ENCODE results near the gene PNMA1. TPM values are rescaled to one million over a fixed set of nuclear protein-coding genes. Genes with fewer than 3 reads are reported as not detected.

The PNMA1 gene
- total and polyA plus RNA-seq, 9 of the 15 experiments (the other 6 are each of a cell fraction or from before 2014, with no cell fraction given): 1.7 to 26.4 (median 8.7) TPM

- no peak overlapping the region for H2AFZ ChIP-seq (ENCODE audit: low read depth, low read length)
- peaks cover 69 to 91% of the 10 kb centered on the region in 2 experiments for H3K4me1 ChIP-seq (replicated peaks in 1 of 2; ENCODE audit: control insufficient read depth in 2 of 2, insufficient read depth in 2 of 2, low read length in 2 of 2)
- no peak for DNase-seq (ENCODE audit: extremely low read depth in 1 of 4, low spot score in 3 of 4)
- ATAC-seq: no peak
- peaks cover 8% of the 10 kb centered on the region for H4K20me1 ChIP-seq (replicated peaks; ENCODE audit: control insufficient read depth, insufficient read depth, low read length)
- ChIA-PET POLR2A (interaction anchor here (1.1 to 2.0 kb wide), 8 partner anchors 8 to 95 kb away, joined by 3 to 13 read pairs (median 4); partner anchors contain the start of gene PTGR2), CTCF (ENCODE audit: low intra/inter-chr PET ratio) (no interaction called here)
- TF ChIP-seq ELF2 (CRISPR knock-in tag; IDR thresholded peaks at IDR 0.05): no peak
- no peak for TF ChIP-seq POLR2H (tag; IDR thresholded peaks at IDR 0.05; ENCODE audit: low read depth)
- no peak for FAIRE-seq
- in situ Hi-C loops (cut with MboI): no loop called here
- H3K9ac ChIP-seq (ENCODE audit: insufficient read depth in 1 of 2, low read depth in 2 of 2, low read length in 2 of 2): peak overlapping the region; percentile 82 to 97; a peak in 3 of 4 replicates
- peaks cover 35% of the 10 kb centered on the region; the same call in 2 of the 3 replicates for H3K36me3 ChIP-seq (ENCODE audit: control insufficient read depth, insufficient read depth, low read length)
- intact Hi-C loops (cut with micrococcal nuclease): no loop called here
- H3K4me3 ChIP-seq: peak overlapping the region; percentile 76
- peaks cover under 1% of the 10 kb centered on the region for H3K9me1 ChIP-seq (ENCODE audit: control insufficient read depth, insufficient read depth, low read length)
- H3K27ac ChIP-seq (ENCODE audit: extremely low read depth, low read depth, low read length): peak overlapping the region; percentile 92
- H3K27me3 ChIP-seq (ENCODE audit: control insufficient read depth in 2 of 2, insufficient read depth in 2 of 2, low read length in 2 of 2): no peaks in the 10 kb centered on the region
- H3K4me2 ChIP-seq (ENCODE audit: insufficient read depth, low read length): peak overlapping the region; percentile 88
- 100% methylated on average over 1 of the region's 1 CpG for WGBS (ENCODE audit: insufficient coverage, low coverage, missing lambda C conversion rate)
- H3K79me2 ChIP-seq (ENCODE audit: control insufficient read depth, insufficient read depth, low read length): peaks cover 98% of the 10 kb centered on the region
- no TSS peak for BruUV-seq (replicated peaks)
- no peaks in the 10 kb centered on the region for H3K9me3 ChIP-seq (replicated peaks; ENCODE audit: control insufficient read depth, insufficient read depth, low read depth, low read length)
These were observed 43.2 kb upstream of the PNMA1 start for GRCh38 chr14:73757381-73757780.

- peak; percentile 79 for FAIRE-seq
- peak overlapping the region; percentile 88 for H3K4me2 ChIP-seq (ENCODE audit: insufficient read depth, low read length)
- 4% methylated on average over 4 of the region's 5 CpGs for WGBS (ENCODE audit: insufficient coverage, low coverage, missing lambda C conversion rate)
- BruUV-seq (replicated peaks): no TSS peak
- peak overlapping the region; percentile 79 to 88 for H3K9ac ChIP-seq (ENCODE audit: insufficient read depth in 1 of 2, low read depth in 2 of 2, low read length in 2 of 2)
- intact Hi-C loops (cut with micrococcal nuclease) (loop anchor here (2.0 kb wide), 1 partner anchor 15 kb away; no protein-coding TSS in a partner anchor), in situ Hi-C loops (cut with MboI) (no loop called here)
- H3K9me3 ChIP-seq (replicated peaks; ENCODE audit: control insufficient read depth, insufficient read depth, low read depth, low read length): no peaks in the 10 kb centered on the region
- peak overlapping the region; percentile 33; the same call in 1 of the 2 replicates for H3K4me3 ChIP-seq
- H3K9me1 ChIP-seq (ENCODE audit: control insufficient read depth, insufficient read depth, low read length): peaks cover 4% of the 10 kb centered on the region
- H3K36me3 ChIP-seq (ENCODE audit: control insufficient read depth, insufficient read depth, low read length): peaks cover 49% of the 10 kb centered on the region; the same call in 2 of the 3 replicates
- ChIA-PET CTCF (ENCODE audit: low intra/inter-chr PET ratio) (no interaction called here), POLR2A (interaction anchor here (0.7 to 6.2 kb wide), 6 partner anchors 11 to 30 kb away, joined by 3 to 80 read pairs (median 4); no protein-coding TSS in a partner anchor)
- H3K27me3 ChIP-seq (ENCODE audit: control insufficient read depth in 2 of 2, insufficient read depth in 2 of 2, low read length in 2 of 2): no peaks in the 10 kb centered on the region
- peak; percentile 16 for ATAC-seq
- peak; percentile 34 to 76 (median 56) for DNase-seq (ENCODE audit: extremely low read depth in 1 of 4, low spot score in 3 of 4)
- peaks cover 98% of the 10 kb centered on the region for H3K79me2 ChIP-seq (ENCODE audit: control insufficient read depth, insufficient read depth, low read length)
- no peak overlapping the region for H2AFZ ChIP-seq (ENCODE audit: low read depth, low read length)
- H3K4me1 ChIP-seq (replicated peaks in 1 of 2; ENCODE audit: control insufficient read depth in 2 of 2, insufficient read depth in 2 of 2, low read length in 2 of 2): peaks cover 64 to 83% of the 10 kb centered on the region in 2 experiments
- peak overlapping the region; percentile 84 for H3K27ac ChIP-seq (ENCODE audit: extremely low read depth, low read depth, low read length)
- peaks cover 8% of the 10 kb centered on the region for H4K20me1 ChIP-seq (replicated peaks; ENCODE audit: control insufficient read depth, insufficient read depth, low read length)
- TF ChIP-seq E2F6 (IDR thresholded peaks at IDR 0.05; ENCODE audit: borderline replicate concordance in 1 of 2, extremely low read depth in 1 of 2, insufficient read depth in 1 of 2, insufficient read length in 1 of 2, low read depth in 1 of 2, low read length in 1 of 2, poor library complexity in 1 of 2, severe bottlenecking in 1 of 2) (peak in 1 of 2 experiments; percentile 72), RAD51 (IDR thresholded peaks at IDR 0.05; ENCODE audit: borderline replicate concordance, low read depth) (peak; percentile 37; the same call in 1 of the 2 replicates), MNT (conservative IDR thresholded peaks at IDR 0.05) (peak in 1 of 2 experiments; percentile 52; a peak in 1 of 4 replicates), ZFX (CRISPR knock-in tag; IDR thresholded peaks at IDR 0.05) (peak; percentile 21; the same call in 1 of the 2 replicates), EGR1 (conservative IDR thresholded peaks at IDR 0.05) (peak; percentile 39; the same call in 1 of the 2 replicates), POLR2AphosphoS5 (IDR thresholded peaks at IDR 0.05; ENCODE audit: control insufficient read depth, insufficient read depth, low read depth, low read length) (peak; percentile 4), RBFOX2 (IDR thresholded peaks at IDR 0.05; ENCODE audit: low read depth, low read length) (0 out of 2 replicates have a peak, but pooled peaks have one; percentile 31)
These were observed 41.3 kb upstream of the PNMA1 start for GRCh38 chr14:73755434-73756014.
